ENCODE measurements around the gene PMM1. TPM values are rescaled to one million over a fixed set of nuclear protein-coding genes. Genes with fewer than 3 reads are reported as not detected.

PMM1 gene
- total RNA-seq, 2 experiments from 2014 or later, result 44.4 to 46.2 TPM

DNA sequence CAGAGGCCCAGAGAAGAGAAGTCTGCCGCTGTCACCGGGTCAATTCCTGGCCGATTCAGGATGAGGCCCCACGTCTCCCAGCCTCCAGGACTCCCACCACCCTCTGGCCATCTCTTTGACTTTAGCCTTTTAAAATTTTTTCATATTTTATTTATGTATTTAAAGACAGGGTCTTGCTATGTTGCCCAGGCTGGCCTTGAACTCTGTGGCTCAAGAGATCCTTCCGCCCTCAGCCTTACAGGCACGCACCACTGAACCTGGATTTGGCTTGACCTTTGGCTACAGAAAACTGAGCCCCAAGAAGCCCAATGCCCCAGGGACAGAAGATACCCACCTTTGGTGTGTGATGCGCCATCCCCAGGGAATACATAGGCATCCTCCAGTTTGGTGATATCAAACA is 49.3 kb downstream of the PMM1 start:
- no peaks in the 10 kb centered on the region for H3K27me3 Mint-ChIP-seq
- CTCF ChIA-PET, result no interaction called here
- H3K4me1 Mint-ChIP-seq, result peaks cover 42% of the 10 kb centered on the region
- no peaks in the 10 kb centered on the region for H3K9me3 Mint-ChIP-seq
- H3K27ac Mint-ChIP-seq, result no peak overlapping the region
- POLR2A ChIA-PET, result no interaction called here
- H3K36me3 Mint-ChIP-seq (ENCODE audit: low read depth), result peaks cover 7% of the 10 kb centered on the region
- H3K4me3 Mint-ChIP-seq, result no peak overlapping the region
- DNase-seq, result no peak

GRCh38 chr22:41540006-41540315 is 49.7 kb downstream of the PMM1 start:
- peaks cover 38% of the 10 kb centered on the region for H3K4me1 Mint-ChIP-seq
- no peaks in the 10 kb centered on the region for H3K27me3 Mint-ChIP-seq
- POLR2A ChIA-PET, result no interaction called here
- no peak overlapping the region for H3K4me3 Mint-ChIP-seq
- no peak for DNase-seq
- CTCF ChIA-PET, result no interaction called here
- H3K9me3 Mint-ChIP-seq, result no peaks in the 10 kb centered on the region
- H3K36me3 Mint-ChIP-seq (ENCODE audit: low read depth), result peaks cover 7% of the 10 kb centered on the region
- H3K27ac Mint-ChIP-seq, result no peak overlapping the region

GRCh38 chr22:41539146-41540005 is 50.3 kb downstream of the PMM1 start:
- ChIA-PET CTCF (no interaction called here), POLR2A (no interaction called here)
- no peak for DNase-seq
- Mint-ChIP-seq H3K9me3 (no peaks in the 10 kb centered on the region), H3K4me3 (no peak overlapping the region), H3K36me3 (ENCODE audit: low read depth) (peaks cover 7% of the 10 kb centered on the region), H3K4me1 (peaks cover 33% of the 10 kb centered on the region), H3K27ac (no peak overlapping the region), H3K27me3 (no peaks in the 10 kb centered on the region)

DNA sequence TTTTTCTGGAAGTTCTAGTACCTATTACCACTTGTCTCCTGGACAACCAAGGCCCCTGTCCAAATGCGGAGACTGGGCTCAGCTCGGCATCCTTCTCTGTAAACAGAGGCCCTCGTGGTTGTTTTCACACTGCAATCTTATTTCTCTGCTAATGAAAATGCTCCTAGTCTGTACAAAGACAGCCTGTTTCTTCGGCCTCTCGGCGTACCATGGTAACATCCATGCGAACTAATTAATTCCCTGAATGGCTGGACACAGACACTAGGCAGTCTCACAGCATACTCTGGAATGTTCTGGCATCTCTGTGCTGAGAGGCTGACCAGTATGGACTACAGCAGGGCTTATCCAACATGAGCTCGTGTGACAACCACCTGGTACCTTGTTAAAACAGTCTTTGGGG is 51.1 kb downstream of the PMM1 start:
- DNase-seq, result no peak
- no peaks in the 10 kb centered on the region for H3K9me3 Mint-ChIP-seq
- peaks cover 28% of the 10 kb centered on the region for H3K4me1 Mint-ChIP-seq
- ChIA-PET POLR2A (no interaction called here), CTCF (no interaction called here)
- no peaks in the 10 kb centered on the region for H3K27me3 Mint-ChIP-seq
- H3K36me3 Mint-ChIP-seq (ENCODE audit: low read depth), result peaks cover 4% of the 10 kb centered on the region
- no peak overlapping the region for H3K4me3 Mint-ChIP-seq
- H3K27ac Mint-ChIP-seq, result no peak overlapping the region

DNA sequence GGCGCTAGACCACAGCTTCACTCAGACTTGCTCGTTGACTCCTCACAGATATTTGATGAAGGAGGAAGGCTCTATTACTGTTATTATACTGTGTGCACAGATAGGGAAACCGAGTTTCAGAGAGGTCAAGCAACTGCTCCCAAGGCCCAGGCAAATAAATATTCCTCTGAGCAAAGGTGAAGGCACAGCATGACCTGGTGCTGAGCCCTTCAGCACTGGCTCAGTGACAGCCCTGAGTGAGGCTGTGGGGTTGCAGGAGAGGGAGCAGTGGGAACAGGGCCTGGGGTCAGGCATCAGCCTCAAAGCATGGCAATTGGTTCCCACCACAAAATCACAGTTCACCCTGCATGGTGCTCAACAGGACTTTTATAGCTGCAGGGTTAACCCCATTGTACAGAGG is 52.4 kb downstream of the PMM1 start:
- Mint-ChIP-seq H3K27me3 (no peaks in the 10 kb centered on the region), H3K4me1 (peaks cover 15% of the 10 kb centered on the region), H3K9me3 (no peaks in the 10 kb centered on the region), H3K27ac (no peak overlapping the region), H3K4me3 (no peak overlapping the region), H3K36me3 (ENCODE audit: low read depth) (peaks cover 10% of the 10 kb centered on the region)
- POLR2A ChIA-PET, result no interaction called here
- DNase-seq, result no peak
- CTCF ChIA-PET, result interaction anchor here (0.9 kb wide), 1 partner anchor 133 kb away, joined by 3 read pairs; no protein-coding TSS in a partner anchor

- H3K4me3 Mint-ChIP-seq, result no peak overlapping the region
- H3K4me1 Mint-ChIP-seq, result peaks cover 1% of the 10 kb centered on the region
- peaks cover 14% of the 10 kb centered on the region for H3K36me3 Mint-ChIP-seq (ENCODE audit: low read depth)
- DNase-seq, result no peak
- H3K27me3 Mint-ChIP-seq, result no peaks in the 10 kb centered on the region
- ChIA-PET CTCF (interaction anchor here (1.3 to 1.6 kb wide), 2 partner anchors 8 to 132 kb away, joined by 6 to 8 read pairs; no protein-coding TSS in a partner anchor), POLR2A (no interaction called here)
- H3K27ac Mint-ChIP-seq, result no peak overlapping the region
- no peaks in the 10 kb centered on the region for H3K9me3 Mint-ChIP-seq
These were observed 54.4 kb downstream of the PMM1 start for GRCh38 chr22:41535244-41535643.

DNA sequence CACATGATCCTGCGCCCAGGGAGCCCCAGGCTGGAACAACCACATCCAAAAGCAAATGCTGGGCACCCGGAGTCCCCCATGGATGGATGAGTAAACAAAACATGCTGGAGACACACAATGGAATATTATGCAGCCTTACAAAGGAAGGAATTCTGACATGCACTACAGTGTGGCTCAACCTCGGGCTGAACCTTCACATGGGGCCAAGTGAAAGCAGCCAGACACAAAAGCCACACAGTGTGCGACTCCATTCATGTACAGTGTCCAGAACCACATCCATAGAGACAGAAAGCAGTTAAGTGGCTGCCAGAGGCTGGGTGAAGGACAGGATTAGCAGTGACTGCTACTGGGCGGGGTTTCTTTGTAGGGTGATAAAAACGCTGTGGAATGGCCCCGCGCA is 55.4 kb downstream of the PMM1 start:
- Mint-ChIP-seq H3K4me1 (no peaks in the 10 kb centered on the region), H3K27me3 (no peaks in the 10 kb centered on the region), H3K27ac (no peak overlapping the region), H3K36me3 (ENCODE audit: low read depth) (peaks cover 19% of the 10 kb centered on the region), H3K9me3 (no peaks in the 10 kb centered on the region), H3K4me3 (no peak overlapping the region)
- POLR2A ChIA-PET, result no interaction called here
- DNase-seq, result no peak
- CTCF ChIA-PET, result interaction anchor here (1.3 to 1.6 kb wide), 2 partner anchors 9 to 131 kb away, joined by 6 to 8 read pairs; no protein-coding TSS in a partner anchor

- no peak overlapping the region for H3K4me3 Mint-ChIP-seq
- peak; percentile 79 for DNase-seq
- H3K36me3 Mint-ChIP-seq (ENCODE audit: low read depth), result peaks cover 26% of the 10 kb centered on the region
- ChIA-PET CTCF (interaction anchor here (0.6 to 1.7 kb wide), 11 partner anchors 8 to 428 kb away, joined by 3 to 14 read pairs (median 3); partner anchors contain the start of gene TEF), POLR2A (interaction anchor here (0.7 to 1.2 kb wide), 2 partner anchors 11 to 131 kb away, joined by 3 read pairs; partner anchors contain the start of gene POLR3H)
- H3K4me1 Mint-ChIP-seq, result no peaks in the 10 kb centered on the region
- no peaks in the 10 kb centered on the region for H3K9me3 Mint-ChIP-seq
- H3K27me3 Mint-ChIP-seq, result no peaks in the 10 kb centered on the region
- H3K27ac Mint-ChIP-seq, result peak overlapping the region; percentile 21
These were observed 56.5 kb downstream of the PMM1 start for GRCh38 chr22:41532908-41533825.

GRCh38 chr22:41531715-41532477 is 57.7 kb downstream of the PMM1 start:
- ChIA-PET POLR2A (no interaction called here), CTCF (interaction anchor here (1.1 to 1.7 kb wide), 2 partner anchors 121 to 150 kb away, joined by 3 read pairs; partner anchors contain the start of gene TEF)
- Mint-ChIP-seq H3K4me1 (no peaks in the 10 kb centered on the region), H3K4me3 (no peak overlapping the region), H3K27ac (no peak overlapping the region), H3K27me3 (no peaks in the 10 kb centered on the region), H3K36me3 (ENCODE audit: low read depth) (peaks cover 26% of the 10 kb centered on the region), H3K9me3 (no peaks in the 10 kb centered on the region)
- no peak for DNase-seq

DNA sequence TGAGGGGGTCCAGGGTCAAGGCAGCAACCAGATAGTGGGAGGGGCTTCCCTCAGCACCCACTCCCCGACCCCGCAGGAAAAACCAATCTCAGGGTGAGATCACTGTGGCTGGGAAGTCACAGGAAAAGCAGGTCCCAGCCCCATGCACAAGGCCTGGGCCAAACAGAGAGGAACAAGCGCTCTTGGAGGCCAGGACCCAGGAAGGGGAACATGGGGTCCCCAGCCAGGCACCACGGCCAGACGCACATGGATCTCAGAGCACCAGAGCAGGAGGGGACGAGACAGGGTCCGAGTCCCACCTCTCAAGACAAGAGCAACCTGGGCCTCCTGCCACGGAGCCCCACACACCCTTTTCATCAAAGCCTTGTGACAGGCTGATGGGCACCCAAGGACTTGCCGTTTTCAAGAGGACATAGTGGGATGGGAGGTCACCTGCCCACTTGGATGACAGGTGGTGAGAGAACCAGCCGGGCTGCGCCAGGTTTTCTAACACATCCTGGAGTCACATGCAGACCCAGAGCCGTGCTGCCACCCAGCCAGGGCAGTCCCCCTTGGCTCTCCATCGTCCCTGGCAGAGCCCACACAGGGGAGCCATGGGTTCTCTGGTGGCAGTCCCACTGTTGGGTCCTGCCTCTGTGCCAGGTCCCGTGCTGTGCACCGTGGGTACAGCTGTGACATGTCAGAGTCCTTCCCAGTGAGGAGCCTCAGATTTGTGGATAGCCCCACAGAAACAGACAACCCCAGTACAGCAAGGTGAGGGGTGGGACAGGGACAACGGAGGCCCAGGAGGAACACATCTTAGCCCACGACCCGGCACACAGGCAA is 58.5 kb downstream of the PMM1 start:
- no peak overlapping the region for H3K27ac Mint-ChIP-seq
- peaks cover 2% of the 10 kb centered on the region for H3K4me1 Mint-ChIP-seq
- H3K4me3 Mint-ChIP-seq, result no peak overlapping the region
- peaks cover 28% of the 10 kb centered on the region for H3K36me3 Mint-ChIP-seq (ENCODE audit: low read depth)
- DNase-seq, result no peak
- H3K27me3 Mint-ChIP-seq, result no peaks in the 10 kb centered on the region
- no peaks in the 10 kb centered on the region for H3K9me3 Mint-ChIP-seq
- CTCF ChIA-PET, result interaction anchor here (5.3 kb wide), 1 partner anchor 128 kb away, joined by 78 read pairs; no protein-coding TSS in a partner anchor
- POLR2A ChIA-PET, result no interaction called here

DNA sequence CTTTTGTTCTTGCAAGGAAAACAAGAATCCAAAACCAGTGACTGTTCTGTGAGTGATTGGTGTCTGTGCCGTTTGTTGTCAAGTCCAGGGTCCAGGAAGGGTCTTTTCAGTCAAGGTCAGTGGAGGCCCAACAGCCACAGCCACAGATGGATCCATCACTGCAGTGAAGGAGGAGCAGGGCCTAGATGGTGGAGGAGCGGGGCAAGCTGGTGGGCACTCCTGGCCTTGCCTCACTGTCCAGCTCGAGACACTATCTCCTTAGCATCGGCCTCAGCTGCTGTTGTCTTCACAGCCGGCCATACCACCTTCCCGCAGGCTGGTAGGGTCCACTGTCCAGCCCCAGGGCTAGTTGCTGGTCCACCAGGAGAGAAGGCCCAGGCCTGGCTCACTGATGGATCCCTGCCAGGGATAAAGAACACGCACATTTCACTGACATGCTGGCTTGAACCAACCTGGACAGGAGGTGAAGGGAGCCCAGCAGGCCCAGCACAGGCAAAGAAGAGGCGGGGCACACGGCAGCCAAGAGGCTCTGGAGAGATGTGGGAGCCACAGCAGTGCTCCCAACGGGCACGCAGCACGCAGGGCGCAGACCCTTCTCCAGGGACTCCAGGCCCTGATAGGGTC is 60.6 kb downstream of the PMM1 start:
- no peak for DNase-seq
- Mint-ChIP-seq H3K27me3 (no peaks in the 10 kb centered on the region), H3K4me1 (peaks cover 13% of the 10 kb centered on the region), H3K27ac (no peak overlapping the region), H3K9me3 (no peaks in the 10 kb centered on the region), H3K4me3 (no peak overlapping the region), H3K36me3 (ENCODE audit: low read depth) (peaks cover 33% of the 10 kb centered on the region)
- ChIA-PET POLR2A (no interaction called here), CTCF (interaction anchor here (1.2 to 5.3 kb wide), 4 partner anchors 11 to 126 kb away, joined by 3 to 78 read pairs (median 6); no protein-coding TSS in a partner anchor)

All from activated CD4-positive, alpha-beta memory T cell treated with anti-CD3 and anti-CD28 coated beads, Interleukin-2, amount 10 ng/mL, durations not matched to agents 7 days and 5 days (primary cell).